ENCODE data around the gene COL4A2.

Gene COL4A2

DNA sequence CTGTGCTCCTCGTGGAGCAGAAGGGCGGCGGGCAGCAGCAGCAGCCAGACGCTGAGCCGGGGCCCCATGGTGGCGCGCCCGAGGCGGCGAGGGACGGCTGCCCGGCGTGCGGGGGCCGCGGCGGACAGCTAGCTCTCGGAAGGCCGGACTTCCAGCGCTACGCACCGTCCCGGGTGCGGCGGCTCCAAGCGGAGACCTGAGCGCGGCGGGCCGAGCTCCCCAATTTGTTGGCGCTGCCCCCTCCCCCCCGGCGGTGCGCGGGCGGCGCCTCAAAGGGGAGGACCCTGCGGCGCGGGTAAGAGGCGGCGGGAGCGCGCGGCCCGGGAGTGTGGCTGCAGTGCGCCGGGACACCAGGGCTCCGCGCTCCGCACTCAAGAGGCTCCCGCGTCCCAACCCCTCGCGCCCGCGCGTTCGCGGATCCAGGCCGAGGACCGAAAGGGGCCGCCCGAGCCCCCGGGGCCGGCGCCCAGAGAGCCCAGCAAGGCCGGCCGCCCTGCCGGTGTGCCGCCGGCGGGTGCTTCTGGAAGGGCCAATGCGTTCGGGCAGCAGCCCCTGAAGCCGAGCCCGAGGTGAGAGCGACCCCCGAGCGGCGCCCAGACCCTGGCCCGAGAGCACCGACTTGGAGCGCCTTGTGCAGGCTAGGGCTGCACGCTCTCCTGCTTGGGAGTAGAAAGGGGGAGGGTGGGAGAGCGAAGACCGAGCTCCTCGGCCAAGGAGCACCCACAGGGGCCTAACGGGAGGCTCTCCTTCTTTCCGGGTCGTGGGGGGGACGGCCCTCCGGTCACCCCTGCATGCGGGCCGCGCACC, at the start of gene COL4A2, which contains the start of gene COL4A1:
TSS of gene COL4A2 (plus strand) at position 325 of the 807 bp plus-strand sequence. CDS start 620 bp downstream, outside the sequence.
TSS of gene COL4A1 (minus strand) at position 198 of the 807 bp plus-strand sequence. CDS start at position 68, 130 bp downstream.
- DNase-seq: no peak

DNA sequence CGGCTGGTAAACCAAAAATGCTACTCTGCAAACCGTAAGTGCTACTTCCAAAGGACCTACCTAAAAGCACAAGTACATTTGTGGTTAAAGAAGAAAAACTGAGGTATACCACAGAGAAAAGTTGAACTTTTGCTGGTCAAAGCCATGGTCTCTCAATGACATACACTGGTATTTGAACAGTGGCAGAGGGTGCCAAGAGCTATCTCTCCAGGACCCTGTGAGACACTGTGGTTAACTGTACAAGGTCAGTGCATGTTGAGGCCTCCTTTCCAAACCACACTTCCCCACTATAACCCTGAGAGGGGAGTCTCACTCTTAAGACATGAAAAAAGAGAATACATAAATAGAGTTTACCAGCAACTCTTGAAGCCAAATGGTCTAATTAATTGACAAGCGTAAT, 49.7 kb upstream of the COL4A2 start:
- no peak for DNase-seq

DNA sequence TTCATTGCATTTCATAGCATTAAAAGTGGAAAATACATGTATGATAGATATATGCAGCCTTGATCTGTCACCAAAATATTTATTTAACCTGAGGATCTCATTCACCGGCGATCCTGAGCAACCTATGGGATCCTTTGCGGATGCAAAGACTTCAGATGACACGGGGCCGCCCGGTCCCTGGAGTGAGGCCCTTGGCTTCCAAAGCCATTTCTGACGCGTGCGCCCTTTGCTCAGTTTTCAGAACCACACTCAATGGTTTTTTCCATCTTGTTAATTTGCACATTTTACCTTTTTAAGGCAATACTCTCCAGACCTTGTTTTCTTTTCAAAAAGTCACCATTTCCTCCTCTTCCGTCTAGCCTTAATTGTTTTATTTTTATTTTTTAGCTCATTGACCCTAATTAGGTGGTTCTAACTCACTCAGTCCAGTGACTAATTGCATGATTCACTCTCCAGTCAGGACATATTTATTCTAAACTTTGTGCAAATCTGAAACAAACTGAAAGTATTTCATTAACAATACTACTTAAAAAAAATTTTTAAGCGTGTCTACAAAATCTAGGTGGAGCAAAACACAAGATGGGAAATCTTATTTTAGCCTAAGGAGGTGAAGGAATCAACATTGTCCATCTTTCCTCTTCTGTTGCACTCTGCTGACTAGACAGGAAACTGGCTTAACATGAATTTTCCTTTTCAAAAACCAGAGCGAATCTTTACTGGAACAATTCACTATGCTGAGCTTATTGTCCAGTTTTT, 48.0 kb upstream of the COL4A2 start:
- no peak for DNase-seq

DNA sequence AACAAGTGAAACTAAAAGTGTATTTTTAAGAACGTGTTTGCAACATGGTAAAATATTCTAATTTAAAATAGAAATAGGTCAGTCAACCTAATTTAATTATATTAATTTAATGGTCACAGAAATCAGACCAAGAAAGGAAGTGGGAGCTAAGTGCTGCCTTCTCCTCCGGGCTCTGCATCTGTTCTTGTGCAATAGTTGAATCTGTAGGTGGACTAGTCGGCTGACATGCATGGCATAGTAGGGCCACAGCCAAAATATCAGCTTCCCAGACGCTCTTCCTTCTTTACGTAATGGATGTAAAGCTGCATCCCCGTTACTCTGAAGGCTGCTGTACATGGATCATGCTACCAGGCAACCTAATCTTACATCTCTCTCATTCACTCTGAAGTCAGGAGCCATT, 47.4 kb upstream of the COL4A2 start:
- DNase-seq: no peak

DNA sequence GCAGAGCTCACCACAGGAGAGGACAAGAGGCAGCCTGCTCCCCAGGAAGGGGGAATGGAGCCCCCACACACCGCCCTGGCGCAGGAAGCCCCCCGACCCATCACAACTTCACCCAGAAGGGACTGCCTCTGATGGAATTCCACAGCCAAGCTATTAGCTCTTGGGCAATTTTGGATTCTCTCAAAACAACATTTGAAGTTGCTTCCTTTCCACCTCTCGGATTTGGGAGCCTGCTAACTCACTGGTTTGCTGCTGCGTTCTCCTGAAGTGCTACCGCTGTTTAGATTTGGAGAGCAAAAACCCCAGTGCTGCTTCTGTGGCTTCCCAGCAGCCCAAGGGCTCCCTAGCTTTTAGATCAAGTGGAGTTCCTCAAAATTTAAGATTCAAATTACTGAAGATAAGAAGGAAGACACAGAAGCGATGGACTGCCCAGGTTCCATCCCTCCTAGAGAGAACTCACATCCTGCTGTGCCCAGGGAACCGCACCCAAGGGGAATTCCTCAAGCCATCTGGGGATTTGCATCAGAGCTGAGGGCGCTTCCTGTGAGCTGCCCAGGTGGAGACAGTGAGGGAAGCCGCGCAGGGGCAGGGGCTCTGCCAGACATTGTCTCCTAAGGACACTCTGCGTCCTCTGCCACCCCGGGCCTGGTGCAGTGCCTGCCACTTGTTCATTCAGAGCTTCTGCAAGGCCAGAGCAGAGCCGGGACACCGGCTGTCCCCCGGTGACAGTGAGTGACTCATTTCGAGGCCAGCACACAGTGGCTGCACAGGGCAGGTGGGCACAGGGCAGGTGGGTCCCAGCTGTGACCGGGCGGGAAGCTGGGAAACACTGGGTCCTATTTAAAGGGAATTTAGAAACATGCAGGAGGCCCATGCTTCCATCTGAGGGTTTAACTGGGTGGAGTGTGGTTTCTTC, 45.7 kb upstream of the COL4A2 start:
- DNase-seq: no peak

DNA sequence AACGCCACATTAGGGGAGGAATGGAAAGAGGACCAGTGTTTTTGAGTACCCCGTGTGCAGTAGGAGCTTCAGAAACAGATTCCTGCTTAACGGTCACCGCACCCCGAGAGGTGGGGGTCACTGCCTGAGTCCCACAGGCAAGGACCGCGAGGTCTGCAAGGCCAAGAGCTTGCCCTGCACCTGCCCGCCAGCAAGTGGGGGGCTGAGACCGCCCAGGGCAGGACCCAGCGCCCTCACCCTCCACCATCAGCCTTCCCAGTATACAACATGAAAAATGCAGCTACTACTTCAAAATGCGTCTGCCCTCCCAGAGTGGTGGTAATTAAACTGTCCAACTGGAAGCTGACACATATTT, 45.0 kb upstream of the COL4A2 start:
- DNase-seq: no peak

DNA sequence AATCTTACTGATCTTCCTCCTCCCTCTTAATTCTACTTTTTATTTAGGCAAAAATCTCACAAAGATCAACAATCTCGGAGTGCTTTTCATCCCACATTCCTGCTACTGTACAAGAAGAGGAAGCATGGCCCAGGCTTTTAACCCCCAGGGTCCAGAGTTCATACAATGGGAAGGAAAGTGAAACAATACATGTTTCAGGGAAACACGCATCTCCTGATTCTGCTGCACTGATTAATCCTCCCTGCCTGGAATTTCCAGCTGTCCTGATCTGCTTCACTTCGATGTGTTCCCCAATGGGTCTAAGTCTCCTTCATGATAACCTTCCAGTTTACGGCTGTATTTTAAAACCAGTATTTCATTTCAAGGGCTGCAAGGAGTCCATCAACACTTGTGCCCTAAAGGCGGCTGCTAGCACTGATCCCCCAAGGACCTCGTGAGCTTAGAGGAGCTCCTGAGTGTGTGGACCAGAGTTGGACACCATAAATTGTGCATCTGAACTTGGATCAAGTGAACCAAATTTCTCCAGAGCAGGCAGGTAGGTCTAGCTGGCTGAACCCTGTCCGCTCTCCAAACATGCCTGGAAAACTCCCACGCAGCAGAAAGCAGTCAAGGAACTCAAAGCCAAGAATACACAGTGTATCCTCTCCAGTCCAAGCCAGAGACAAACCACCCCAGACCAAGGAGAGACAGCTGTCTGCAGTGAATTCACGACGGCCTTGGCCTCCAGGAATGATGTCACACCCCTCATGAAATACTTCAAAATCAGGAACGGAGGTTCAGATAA, 44.4 kb upstream of the COL4A2 start:
- no peak for DNase-seq

DNA sequence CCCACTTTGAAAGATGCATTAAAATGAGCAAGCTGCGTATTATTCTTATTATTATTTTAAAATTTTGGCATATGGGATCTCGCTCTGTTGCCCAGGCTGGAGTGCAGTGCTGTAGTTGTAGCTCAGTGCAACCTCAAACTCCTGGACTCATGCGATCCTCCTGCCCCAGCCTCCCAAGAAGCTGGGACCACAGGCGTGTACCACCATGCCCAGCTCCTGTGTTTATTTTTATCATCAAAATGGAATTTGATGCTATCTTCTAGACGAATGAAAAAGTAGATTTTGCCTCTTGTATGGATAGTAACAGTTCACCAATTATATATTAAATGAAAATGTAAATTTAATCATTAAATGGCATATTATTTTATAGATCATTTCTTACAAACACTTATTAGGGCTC, 43.7 kb upstream of the COL4A2 start:
- DNase-seq: no peak

DNA sequence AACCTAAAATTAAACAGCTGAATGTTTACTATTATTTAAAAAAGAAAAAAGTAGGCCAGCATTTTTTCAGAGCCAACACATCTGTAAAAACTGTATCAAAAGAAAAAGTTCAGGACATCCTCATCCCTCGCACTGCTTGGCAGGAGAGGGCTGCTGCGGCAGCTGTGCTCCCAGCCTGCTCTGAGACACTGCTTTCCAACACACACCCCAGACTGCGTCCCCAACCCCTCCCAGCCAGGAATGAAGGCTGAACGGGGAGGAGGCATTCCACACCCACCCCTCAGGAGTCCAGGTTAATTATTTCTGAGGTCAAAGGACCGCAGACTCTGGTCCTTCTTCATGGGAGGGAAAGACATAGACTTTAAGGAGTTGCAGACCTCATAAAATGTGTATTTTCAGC, 43.2 kb upstream of the COL4A2 start:
- DNase-seq: no peak

DNA sequence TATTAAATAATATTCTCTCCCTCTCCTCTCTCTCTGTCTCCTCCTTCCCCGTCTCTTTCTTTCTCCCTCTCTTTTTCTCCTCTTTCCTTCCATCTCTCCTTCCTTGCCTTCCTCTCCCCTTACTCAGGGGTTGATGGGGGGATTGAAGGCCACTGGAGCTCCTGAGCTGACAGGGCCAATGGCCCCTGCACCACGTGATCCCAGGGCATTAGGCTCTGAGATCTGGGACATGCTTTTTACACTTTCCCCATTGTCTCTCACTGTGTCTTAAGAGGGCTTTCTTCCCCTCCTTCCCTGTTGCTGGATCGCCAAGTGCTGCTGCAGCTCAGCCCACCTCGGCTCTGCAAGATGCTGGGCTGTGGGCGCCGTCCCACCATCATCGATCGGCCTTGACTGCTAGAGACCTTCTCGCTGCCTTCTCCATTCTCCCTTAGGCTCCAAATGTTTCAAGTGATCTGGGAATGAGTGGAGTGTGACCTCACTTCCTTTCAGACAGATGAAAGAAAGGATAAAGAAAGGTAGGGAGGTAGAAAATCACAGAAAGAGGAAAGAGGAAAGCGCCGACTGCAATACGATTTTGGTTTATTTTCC, 42.3 kb upstream of the COL4A2 start:
- DNase-seq: no peak

DNA sequence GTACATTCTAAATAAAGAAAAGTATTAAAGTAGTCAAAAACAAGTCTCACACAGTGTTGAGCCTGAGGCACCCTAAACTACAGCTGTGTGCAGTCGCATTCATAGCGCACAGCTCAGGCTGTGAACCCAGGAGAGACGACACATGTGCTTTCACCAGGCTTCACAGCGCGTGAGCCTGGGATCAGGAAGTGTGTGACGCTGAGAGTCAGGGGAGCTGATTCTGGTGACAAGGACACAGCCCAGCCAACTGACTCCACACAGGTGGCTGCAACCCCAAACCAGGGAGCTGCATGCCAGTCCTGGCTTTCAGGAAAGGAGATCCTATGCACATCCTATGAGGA, 41.8 kb upstream of the COL4A2 start:
- no peak for DNase-seq

DNA sequence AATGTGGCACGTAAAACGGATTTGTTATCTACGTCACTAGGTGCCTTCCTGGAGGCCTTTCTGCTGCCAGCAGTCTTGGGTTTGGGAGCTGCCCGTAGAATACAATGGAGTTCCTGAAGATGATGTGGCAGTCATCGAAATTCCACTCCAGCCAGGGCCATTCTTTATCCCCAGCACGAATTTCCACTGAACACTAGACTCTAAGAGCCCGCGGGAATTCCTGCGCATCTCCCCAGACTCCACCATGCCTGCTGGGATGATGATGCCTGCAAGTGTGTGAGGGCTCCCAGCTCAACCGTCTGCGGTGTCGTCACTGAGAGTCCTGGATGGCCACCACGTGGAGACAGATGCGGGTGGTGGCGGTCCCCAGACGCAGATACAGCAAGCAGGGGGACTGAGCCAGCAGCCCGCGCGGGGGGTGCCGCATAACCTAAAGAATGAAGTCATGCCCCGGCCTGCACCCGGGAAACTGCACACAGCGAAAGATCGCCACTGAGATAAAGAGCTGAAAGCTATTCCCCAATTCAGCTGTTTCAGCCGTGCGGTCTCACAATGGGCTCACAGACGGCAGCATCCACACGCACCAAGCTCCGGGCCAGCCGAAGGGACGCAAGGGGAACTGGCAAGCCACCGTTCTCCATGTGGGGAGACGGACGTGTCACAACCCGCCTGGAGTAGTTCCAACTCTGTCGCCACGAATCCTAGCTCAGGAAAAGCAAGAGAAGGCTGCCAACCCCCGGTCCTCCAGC, 41.2 kb upstream of the COL4A2 start:
- no peak for DNase-seq

DNA sequence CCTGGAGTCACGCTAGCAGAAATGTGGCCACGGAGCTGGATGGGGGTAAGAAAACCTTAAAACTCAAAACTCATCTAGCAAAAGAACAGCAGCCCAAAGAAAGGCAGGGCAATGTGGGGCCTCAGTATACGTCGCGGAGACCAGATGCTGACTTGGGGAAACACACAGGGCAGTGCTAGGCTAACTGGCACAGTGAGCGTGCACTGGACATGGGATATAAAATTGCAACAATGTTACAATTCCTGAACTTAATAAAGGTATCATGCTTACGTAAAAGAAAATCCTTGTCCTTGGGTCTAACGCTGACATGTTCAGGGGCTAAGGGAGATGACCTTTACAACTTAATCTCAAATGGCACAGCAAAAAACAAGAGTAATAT, 40.7 kb upstream of the COL4A2 start:
- DNase-seq: no peak

DNA sequence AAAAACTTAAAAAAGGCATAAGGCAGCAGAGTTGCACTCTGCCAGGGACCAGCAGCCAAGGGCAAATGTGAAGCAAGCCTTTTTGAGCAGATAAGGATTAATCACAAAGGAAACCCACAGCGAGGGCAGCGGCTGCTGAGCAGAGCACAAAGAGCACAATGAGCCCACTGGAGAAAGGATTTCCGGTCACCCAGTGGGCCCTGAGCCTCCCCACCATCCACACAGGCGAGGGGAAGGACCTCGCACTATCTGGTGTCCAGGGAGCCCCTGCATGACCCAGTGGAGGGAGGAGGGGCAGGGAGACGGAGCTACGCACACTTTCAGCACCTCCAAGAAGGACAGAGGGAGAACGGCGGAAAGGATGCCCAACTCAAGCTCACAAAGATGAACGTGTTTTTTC, 40.1 kb upstream of the COL4A2 start:
- DNase-seq: no peak

DNA sequence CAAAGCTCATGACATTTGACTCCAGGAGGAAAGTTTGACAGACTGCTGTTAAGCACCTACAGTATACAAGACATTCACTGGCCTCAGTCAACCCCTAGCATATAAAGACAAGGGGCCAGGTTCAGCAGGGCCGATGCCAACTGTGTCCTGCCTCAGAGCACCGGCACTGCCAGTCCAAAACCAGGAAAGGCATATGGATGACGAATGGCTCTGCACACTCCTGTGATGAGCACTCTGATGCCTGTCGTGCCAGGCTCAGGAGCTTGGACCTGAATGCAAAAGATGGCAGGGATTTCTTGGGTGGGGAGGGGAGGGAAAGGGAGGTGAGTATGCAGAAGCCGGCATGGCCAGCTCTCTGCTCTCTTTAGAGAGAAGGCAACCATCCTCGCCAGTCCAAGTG, 39.0 kb upstream of the COL4A2 start:
- no peak for DNase-seq

DNA sequence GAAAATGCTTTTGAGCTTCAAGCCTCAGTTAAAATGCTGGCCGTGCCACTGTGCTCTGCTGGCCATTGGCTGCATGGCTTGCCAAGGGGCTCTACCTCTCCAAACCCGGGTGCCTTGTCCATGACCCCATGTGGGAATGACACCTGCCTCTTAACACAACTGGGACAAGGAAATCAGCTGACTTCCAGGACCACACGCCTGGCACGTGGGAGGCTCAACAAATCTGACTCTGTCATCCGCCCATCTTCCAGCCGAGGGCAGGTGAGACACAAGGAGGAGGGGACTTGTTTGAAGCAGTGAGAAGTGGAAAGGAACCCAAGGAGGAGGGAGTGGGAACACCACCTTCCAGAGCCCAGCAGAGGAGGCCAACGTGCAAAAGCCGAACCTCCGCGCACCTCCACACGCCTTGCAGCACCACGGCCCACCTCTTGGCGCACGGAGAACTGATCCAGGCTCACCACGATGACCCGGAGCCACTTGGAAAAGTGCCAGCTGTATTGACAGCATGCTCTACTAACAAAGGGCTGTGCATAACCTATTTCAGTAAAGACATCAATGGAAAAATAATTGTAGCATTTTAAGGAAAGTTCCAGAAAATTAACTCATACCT, 38.4 kb upstream of the COL4A2 start:
- no peak for DNase-seq

DNA sequence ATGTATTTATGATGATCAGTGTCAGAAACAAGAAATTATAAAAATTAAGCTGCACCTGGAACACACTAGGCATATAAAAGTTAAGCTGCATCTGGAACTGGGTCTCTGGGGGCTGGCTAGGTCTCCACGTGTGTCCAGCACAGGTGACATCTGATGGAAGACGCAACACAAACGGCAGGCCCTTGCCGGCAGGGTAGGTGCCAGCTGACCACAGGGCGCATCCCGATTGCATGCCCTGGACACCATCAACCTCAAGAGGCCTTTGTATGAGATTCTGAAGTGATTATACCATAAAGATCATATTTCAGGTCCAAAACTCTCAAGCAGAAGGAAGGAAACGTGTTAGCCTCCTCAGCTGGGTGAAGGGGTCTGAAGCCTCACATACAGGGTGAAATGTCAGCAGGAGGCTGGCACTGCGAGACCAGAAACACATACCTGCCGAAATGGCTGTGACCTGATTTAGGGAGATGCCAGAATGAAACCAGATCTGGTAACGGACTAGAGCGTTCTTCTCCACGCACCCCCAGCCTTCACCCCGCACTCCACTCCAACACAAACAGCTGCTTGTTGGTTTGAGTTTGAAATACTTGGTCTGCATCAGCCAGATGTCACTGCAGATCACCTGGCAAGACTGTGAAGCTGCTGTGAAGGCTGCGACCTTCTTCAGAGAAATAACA, 37.4 kb upstream of the COL4A2 start:
- DNase-seq: no peak

DNA sequence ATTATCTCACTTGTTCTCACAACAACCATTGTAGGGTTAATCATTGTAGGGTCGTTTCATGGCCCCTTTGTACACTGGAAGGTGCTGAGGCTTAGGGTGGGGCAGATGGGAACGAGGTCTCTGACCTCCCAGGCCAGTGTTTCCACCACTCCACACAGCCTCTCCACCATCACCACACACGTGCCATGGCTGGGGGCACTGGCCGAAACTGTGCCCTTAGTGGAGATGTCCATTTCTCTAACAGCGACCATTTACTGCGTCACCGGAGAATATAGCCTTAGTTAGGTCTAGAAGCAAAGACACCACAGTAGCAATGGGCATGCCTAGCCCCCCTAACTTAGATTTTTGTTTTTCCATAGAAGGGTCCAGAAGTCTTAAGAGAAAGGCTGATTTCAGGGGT, 36.6 kb upstream of the COL4A2 start:
- DNase-seq: no peak

DNA sequence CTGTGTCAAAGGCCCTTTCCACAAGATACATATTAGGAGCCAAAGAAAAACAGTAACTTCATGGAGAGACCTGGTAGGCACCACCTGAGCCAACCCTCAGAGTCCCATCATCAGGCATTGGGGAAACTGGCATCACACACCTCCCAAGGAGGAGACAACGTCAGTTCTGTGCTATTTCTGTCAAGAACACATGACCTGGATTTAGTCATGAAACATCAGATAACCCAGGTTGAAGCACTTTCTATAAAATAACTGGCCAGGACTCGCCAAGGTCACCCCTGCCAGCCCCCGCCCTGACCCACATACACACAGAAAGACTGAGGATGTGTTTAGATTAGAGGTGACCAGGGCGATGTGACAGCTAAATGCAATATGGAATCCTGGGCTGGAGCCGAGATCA, 35.8 kb upstream of the COL4A2 start:
- no peak for DNase-seq

DNA sequence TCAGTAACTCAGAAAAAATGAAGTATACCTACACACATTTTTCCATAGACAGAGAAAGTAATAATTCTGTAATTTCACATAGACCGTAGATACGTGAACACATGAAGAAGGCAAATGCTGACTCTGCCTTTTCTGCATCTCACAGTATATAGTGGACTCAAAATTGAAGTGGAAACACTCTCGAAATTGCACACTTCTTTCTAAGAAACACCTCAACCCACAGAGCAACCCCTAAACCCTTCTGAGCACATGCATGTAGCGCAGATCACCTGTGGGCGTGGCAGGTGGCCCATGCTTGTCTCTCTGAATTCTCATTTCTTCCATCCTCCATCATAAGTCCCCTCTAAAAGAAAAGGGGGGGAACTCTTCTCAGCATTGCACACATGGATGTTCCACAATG, 34.9 kb upstream of the COL4A2 start:
- DNase-seq: no peak

Measured in activated CD4-positive, alpha-beta T cell treated with anti-CD3 and anti-CD28 coated beads, Interleukin-2, amount 50 U/mL, for 4 hours (primary cell).